GM10266 (cell line): Measurements from ENCODE around the gene ITM2B.

Experiments
- DNase-seq: peaks from one replicate; pipeline ENCODE4 v3.0.0; 2012; ENCODE audit errors: extremely low spot score
- CTCF ChIP-seq: IDR thresholded peaks from 2 replicates; pipeline ENCODE4 v1.5.1; 2012; ENCODE audit warnings: mild to moderate bottlenecking, low read depth; ENCODE audit not compliant: control insufficient read depth, insufficient read depth; ENCODE audit errors: missing control alignments

The ITM2B gene

GRCh38 chr13:48216204-48216711, 16.7 kb upstream of the ITM2B start:
- DNase-seq = no peak
- no peak for TF ChIP-seq CTCF

GRCh38 chr13:48220592-48220980, 12.4 kb upstream of the ITM2B start:
- DNase-seq = no peak
- TF ChIP-seq CTCF = no peak

GRCh38 chr13:48220981-48221685, 11.9 kb upstream of the ITM2B start:
- no peak for TF ChIP-seq CTCF
- no peak for DNase-seq

- no peak for DNase-seq
- no peak for TF ChIP-seq CTCF
Measured at GRCh38 chr13:48221686-48222187, 11.3 kb upstream of the ITM2B start.

GRCh38 chr13:48222358-48223301, 10.4 kb upstream of the ITM2B start:
- DNase-seq = no peak
- no peak for TF ChIP-seq CTCF

- DNase-seq = no peak
- TF ChIP-seq CTCF = no peak
Measured at GRCh38 chr13:48224701-48225100, 8.3 kb upstream of the ITM2B start.
